BE2C (cell line): ENCODE results near the gene VCAM1.

ENCODE experiments used
- DNase-seq: peaks from one replicate; pipeline ENCODE4 v3.0.0-alpha.2; 2020
- H3K27me3 ChIP-seq: fragments of 250-450 bp; sonication (Bioruptor Pico); 2 replicates; pipeline ENCODE4 v1.5.1; 2020; ENCODE audit warnings: mild to moderate bottlenecking
- H3K36me3 ChIP-seq: fragments of 250-450 bp; sonication (Bioruptor Pico); 2 replicates; pipeline ENCODE4 v1.5.1; 2020; ENCODE audit warnings: mild to moderate bottlenecking
- H3K4me1 ChIP-seq: fragments of 250-450 bp; sonication (Bioruptor Pico); 2 replicates; pipeline ENCODE4 v1.5.1; 2020
- H3K4me3 ChIP-seq: 2 replicates; pipeline ENCODE4 v1.5.1; 2011; ENCODE audit warnings: low read depth, low read length
- H3K9me3 ChIP-seq: fragments of 250-450 bp; sonication (Bioruptor Pico); 2 replicates; pipeline ENCODE4 v1.5.1; 2020
- CTCF ChIP-seq: IDR thresholded peaks from 2 replicates; pipeline ENCODE4 v1.5.1; 2012; ENCODE audit warnings: mild to moderate bottlenecking, low read depth, low read length

The VCAM1 gene

GRCh38 chr1:100720751-100721150, 1.2 kb downstream of the VCAM1 start:
- H3K4me3 ChIP-seq = no peak overlapping the region
- no peak for DNase-seq
- TF ChIP-seq CTCF = no peak
- no peaks in the 10 kb centered on the region for H3K4me1 ChIP-seq
- peaks cover 33% of the 10 kb centered on the region for H3K27me3 ChIP-seq
- no peaks in the 10 kb centered on the region for H3K9me3 ChIP-seq
- no peaks in the 10 kb centered on the region for H3K36me3 ChIP-seq

- DNase-seq = no peak
- TF ChIP-seq CTCF = no peak
- Histone ChIP-seq H3K4me3 (no peak overlapping the region), H3K36me3 (no peaks in the 10 kb centered on the region), H3K27me3 (peaks cover 41% of the 10 kb centered on the region), H3K4me1 (no peaks in the 10 kb centered on the region), H3K9me3 (no peaks in the 10 kb centered on the region)
These were observed 2.1 kb downstream of the VCAM1 start for GRCh38 chr1:100721526-100722207.

GRCh38 chr1:100722221-100722620, 2.7 kb downstream of the VCAM1 start:
- Histone ChIP-seq H3K27me3 (peaks cover 43% of the 10 kb centered on the region), H3K36me3 (no peaks in the 10 kb centered on the region), H3K4me3 (no peak overlapping the region), H3K9me3 (no peaks in the 10 kb centered on the region), H3K4me1 (no peaks in the 10 kb centered on the region)
- TF ChIP-seq CTCF = no peak
- no peak for DNase-seq

GRCh38 chr1:100724281-100724680, 4.7 kb downstream of the VCAM1 start:
- H3K4me3 ChIP-seq = no peak overlapping the region
- peaks cover 44% of the 10 kb centered on the region for H3K27me3 ChIP-seq
- DNase-seq = no peak
- no peaks in the 10 kb centered on the region for H3K9me3 ChIP-seq
- no peaks in the 10 kb centered on the region for H3K36me3 ChIP-seq
- no peaks in the 10 kb centered on the region for H3K4me1 ChIP-seq
- TF ChIP-seq CTCF = no peak

GRCh38 chr1:100730130-100730529, 10.6 kb downstream of the VCAM1 start:
- no peak for TF ChIP-seq CTCF
- no peak overlapping the region for H3K4me3 ChIP-seq
- H3K9me3 ChIP-seq = no peaks in the 10 kb centered on the region
- H3K27me3 ChIP-seq = peaks cover 33% of the 10 kb centered on the region
- DNase-seq = no peak
- no peaks in the 10 kb centered on the region for H3K36me3 ChIP-seq
- H3K4me1 ChIP-seq = no peaks in the 10 kb centered on the region

- TF ChIP-seq CTCF = no peak
- H3K4me3 ChIP-seq = no peak overlapping the region
- no peaks in the 10 kb centered on the region for H3K9me3 ChIP-seq
- H3K4me1 ChIP-seq = no peaks in the 10 kb centered on the region
- H3K27me3 ChIP-seq = peaks cover 25% of the 10 kb centered on the region
- no peak for DNase-seq
- H3K36me3 ChIP-seq = no peaks in the 10 kb centered on the region
These were observed 11.8 kb downstream of the VCAM1 start for GRCh38 chr1:100731309-100731708.
